GM18909 (cell line): Measurements from ENCODE around the gene CHCHD10.

Experiments
- ATAC-seq: cut with Tn5 transposase; IDR thresholded peaks from one replicate; pipeline ENCODE4 v1.9.1; 2021; ENCODE audit warnings: mild to moderate bottlenecking; ENCODE audit not compliant: unreplicated experiment, poor library complexity

The CHCHD10 gene

DNA sequence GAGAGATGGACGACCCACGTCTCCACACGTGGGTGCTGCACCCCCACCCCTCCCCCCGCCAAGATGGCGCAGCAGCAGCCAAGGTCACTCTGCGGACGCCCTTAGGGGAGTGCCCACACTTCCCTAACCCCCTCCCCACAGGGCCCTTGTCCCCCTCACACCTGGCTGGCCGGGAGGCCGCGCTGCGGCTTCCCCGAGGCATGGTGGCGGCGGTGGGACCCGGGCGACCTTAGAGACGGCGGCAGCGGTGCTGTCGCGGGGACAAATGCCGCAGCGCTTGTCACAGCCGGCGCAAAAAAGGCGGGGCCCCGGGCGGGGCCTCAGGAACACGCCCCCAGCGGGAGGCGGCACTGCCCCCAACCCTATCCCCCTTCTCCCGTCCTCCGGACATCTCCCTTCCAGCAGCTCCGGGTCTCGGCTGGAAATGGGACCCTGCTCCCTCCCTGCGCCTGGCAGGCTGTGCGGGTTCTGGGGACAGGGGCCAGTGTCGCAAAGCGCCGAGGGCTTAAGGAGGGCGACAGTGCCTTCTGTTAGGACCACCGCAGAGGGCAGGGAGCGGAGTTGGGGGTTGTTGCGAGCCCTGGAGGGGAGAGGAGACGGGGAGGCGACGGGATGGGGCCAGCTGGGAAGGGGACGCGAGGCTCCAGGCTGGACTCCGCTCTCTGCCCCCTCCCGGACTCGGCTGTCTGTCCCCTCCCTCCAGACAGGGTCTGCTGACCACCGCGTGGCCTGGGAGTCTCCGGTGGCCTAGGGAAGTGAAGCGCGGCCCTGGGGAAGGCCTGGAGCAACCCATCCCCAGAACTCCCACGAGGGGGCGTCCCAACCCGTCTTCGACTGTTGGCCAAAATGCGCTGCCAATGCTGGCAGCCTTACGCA, at the start of gene CHCHD10:
TSS of gene CHCHD10 (minus strand) at position 300 of the 876 bp plus-strand sequence. CDS start at position 202, 98 bp downstream.
- ATAC-seq = no peak

DNA sequence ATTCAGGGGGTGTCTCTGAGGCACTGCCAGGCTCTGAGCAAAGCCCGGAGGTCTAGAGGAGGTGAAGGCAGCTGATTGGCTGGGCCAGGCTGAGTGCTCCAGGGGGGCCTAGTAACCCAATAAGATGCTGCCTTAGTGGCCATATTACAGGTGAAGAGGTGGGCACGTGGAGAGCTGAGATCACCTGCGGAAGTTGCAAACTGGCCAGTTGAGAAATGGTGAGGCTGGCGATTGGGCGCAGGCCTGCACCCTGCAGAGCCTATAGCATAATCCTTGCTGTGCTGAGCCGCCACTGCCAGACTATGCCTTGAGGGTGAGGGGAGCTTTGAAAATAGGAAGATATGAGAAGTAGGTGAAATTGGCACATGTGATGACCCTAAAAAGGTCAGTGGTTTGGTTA, 49.4 kb upstream of the CHCHD10 start:
- ATAC-seq = no peak

DNA sequence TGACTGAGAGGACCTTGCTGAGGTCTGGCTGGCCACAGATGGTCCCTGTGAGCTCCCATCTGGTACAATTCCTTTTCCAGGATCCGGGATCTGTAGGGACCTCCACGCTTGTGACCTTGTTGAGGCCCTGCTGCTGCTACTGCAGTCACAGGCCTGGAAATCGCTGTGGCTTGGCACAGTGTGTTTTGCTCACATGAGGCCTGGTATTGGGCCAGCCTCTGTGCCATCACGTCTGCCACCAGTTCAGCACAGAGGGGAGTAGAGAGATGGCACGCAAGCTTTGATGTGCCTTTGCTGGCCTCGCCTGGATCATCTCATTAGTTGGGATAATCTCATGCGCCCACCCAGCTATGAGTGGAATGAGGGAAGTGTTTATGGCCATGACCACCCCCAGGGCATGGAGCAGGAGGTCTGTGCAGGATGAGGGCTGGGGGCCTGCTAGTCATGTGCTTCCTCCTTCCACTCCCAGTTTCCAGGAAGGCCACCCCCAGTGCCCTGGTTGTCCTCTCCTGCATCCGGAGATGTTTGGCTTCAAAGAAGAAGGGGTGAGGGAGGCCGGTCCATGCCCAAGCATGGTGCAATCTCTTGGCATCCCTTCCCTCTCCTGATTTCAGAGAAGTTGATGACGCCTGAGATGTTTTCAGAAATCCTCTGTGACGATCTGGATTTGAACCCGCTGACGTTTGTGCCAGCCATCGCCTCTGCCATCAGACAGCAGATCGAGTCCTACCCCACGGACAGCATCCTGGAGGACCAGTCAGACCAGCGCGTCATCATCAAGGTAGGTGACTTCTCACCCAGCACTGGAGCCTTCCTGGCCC, 48.6 kb upstream of the CHCHD10 start:
- ATAC-seq = no peak

GRCh38 chr22:23815541-23816155, 47.9 kb upstream of the CHCHD10 start:
- no peak for ATAC-seq

GRCh38 chr22:23812378-23812777, 44.6 kb upstream of the CHCHD10 start:
- no peak for ATAC-seq

DNA sequence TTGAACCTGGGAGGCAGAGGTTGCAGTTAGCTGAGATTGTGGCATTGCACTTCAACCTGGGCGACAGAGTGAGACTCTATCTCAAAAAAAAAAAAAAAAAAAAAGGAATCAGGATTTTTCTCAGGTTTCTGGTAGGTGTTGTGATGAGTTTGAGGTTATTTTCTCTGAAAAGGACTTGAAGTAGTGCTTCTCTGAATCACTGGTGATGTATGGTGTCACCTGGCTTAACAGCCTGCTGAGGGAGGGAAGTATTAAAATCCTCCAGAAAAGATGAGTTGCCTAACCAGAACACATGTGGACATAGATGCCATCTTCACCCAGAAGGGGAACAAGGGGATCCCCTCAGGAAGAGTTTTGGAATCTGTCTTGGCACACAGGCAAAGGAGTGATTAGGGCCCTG, 39.1 kb upstream of the CHCHD10 start:
- ATAC-seq = no peak

GRCh38 chr22:23804781-23805291, 37.1 kb upstream of the CHCHD10 start:
- ATAC-seq = no peak

DNA sequence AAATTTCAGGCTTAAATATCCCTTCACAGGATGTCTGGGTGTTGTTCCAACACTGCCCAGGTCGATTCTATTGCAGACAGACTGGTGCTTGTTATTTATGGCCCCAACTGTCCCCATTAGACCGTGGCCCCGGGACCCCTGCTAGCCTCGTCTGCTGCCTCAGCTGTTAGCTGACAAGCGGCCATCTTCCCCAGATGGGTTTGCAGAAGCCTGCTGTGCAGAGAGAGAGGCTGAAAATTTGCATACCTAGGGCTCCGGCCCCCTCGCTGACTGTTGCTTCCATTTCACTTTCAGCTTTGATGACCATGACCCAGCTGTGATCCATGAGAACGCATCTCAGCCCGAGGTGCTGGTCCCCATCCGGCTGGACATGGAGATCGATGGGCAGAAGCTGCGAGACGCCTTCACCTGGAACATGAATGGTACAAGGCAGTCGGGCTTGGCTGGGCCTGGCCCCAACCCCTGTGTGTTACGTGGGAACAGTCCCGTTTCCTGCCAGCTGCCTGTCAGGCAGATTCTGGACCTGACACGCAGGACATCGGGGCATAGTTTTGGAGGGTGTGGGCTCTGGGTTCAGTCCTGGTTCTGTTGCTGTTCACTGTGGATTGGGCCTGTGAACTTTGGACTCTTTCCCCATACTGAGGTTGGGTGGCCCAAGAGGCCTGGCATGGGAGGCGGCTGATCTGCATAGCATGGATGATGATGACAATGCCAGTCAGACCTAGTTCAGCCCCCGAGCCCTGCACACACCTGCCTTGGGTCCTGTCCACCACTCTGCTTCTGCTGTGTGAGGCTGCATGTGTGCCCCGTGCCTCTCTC, 35.4 kb upstream of the CHCHD10 start:
- ATAC-seq = no peak

- ATAC-seq = no peak
These were observed 34.2 kb upstream of the CHCHD10 start for GRCh38 chr22:23801886-23802377.

DNA sequence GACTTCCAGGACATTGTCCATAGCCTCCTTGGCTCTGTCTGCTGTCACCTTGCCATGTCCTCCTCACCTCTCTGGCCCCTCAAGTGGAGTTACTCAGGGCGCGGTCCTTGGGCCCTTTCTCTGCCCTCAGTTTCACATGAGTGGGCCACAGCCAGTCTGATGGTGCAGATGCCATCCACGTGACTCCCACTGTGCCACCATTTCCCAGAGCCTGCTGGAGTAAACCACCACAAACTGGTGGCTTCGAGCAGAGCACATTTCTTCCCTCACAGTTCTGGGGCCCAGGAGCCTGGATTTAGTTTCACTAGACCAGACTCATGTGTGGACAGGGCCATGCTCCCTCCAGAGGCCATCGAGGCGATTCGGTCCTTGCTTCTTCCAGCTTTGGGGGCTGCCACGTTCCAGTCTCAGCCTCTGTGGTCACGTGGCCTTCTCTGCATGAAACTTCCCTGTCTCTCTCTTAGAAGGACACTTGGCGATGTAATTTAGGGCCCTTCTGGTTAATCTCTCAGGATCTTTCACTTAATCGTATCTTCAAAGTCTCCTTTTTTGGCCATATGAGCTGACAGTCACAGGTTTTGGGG, 33.6 kb upstream of the CHCHD10 start:
- ATAC-seq = peak; percentile 12

GRCh38 chr22:23800297-23801237, 32.8 kb upstream of the CHCHD10 start:
- ATAC-seq = peak; percentile 58

- ATAC-seq = no peak
These were observed 28.7 kb upstream of the CHCHD10 start for GRCh38 chr22:23796461-23796860.

- no peak for ATAC-seq
These were observed 25.6 kb upstream of the CHCHD10 start for GRCh38 chr22:23793326-23793725.

- no peak for ATAC-seq
These were observed 24.2 kb upstream of the CHCHD10 start for GRCh38 chr22:23791738-23792645.

DNA sequence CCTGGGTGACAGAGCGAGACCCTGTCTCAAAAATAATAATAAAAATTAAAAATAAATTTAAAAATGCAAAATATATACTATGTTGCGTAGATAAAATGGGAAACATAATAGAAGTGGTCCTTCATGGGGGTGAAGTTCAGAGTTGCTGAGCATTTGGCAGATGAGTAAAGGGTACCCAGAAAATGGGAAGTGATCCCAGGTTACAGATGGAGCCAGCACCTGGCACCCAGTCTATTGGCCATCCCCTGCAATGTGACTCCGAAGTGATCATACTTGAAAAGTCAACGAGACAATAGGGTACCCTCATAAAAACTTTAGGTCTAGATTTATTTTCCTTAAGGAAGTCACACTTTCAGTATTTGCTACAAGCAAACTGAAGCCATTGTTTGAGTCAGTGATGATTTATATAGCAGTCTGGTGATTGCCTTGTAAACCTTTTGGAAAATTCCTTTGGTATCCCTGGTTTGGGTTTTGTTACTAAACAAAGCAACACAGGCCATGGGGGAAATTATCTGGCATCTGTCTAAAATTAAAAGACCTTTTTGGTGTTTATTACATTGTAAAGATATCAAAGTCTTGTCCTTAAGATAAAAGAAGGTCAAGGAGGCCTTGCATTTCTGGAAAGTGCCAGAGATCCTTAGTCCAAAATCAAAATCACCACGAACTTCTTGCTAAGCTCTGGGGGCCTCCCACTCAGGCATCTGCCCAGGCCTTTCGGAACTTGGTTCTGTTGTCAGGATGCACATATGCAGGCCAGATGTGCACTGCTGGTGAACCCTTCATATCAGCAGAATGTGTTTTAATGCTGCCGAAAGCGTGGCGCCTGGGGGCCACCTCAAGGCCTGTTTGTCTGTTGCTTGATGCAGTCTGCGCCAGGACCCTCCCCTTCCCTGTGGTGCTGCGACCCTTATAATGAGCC, 23.3 kb upstream of the CHCHD10 start:
- no peak for ATAC-seq

- no peak for ATAC-seq
These were observed 21.9 kb upstream of the CHCHD10 start for GRCh38 chr22:23789638-23790037.
